GM19023 (cell line): ENCODE measurements around the gene EFR3B.
"Not testable (repeated sequence)": the region's sequence is repeated elsewhere in the genome, so short reads cannot be mapped to it uniquely, and the experiment has no call there.

Source experiments
- ATAC-seq: cut with Tn5 transposase; IDR thresholded peaks from one replicate; pipeline ENCODE4 v1.9.1; 2021; ENCODE audit warnings: mild to moderate bottlenecking, moderate library complexity; ENCODE audit not compliant: unreplicated experiment

The EFR3B gene, protein sequence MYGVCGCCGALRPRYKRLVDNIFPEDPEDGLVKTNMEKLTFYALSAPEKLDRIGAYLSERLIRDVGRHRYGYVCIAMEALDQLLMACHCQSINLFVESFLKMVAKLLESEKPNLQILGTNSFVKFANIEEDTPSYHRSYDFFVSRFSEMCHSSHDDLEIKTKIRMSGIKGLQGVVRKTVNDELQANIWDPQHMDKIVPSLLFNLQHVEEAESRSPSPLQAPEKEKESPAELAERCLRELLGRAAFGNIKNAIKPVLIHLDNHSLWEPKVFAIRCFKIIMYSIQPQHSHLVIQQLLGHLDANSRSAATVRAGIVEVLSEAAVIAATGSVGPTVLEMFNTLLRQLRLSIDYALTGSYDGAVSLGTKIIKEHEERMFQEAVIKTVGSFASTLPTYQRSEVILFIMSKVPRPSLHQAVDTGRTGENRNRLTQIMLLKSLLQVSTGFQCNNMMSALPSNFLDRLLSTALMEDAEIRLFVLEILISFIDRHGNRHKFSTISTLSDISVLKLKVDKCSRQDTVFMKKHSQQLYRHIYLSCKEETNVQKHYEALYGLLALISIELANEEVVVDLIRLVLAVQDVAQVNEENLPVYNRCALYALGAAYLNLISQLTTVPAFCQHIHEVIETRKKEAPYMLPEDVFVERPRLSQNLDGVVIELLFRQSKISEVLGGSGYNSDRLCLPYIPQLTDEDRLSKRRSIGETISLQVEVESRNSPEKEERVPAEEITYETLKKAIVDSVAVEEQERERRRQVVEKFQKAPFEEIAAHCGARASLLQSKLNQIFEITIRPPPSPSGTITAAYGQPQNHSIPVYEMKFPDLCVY

DNA sequence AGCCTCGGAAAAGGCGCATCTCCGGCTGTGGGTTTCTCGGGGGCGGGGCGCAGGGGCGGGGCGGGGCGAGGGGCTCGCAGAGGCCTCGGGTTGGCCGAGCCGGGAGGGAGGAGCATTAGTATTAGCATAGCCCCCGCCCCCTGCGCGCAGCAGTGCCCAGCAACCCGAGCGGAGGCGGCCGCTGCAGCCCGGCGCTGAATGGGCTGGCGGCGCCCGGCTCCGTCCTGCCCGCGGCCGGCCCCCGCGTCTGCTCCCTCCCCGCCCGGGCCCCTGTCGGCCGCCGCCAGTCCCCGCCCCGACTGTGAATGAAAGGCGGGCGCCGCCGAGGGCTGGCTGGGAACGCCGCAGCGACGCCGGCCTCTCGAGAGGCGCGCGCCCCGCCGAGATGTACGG lies at the start of gene EFR3B:
EFR3B (plus strand) TSS at position 149 of the 393 bp plus-strand sequence; CDS start at position 386, 237 bp downstream.
- ATAC-seq: peak; percentile 97

DNA sequence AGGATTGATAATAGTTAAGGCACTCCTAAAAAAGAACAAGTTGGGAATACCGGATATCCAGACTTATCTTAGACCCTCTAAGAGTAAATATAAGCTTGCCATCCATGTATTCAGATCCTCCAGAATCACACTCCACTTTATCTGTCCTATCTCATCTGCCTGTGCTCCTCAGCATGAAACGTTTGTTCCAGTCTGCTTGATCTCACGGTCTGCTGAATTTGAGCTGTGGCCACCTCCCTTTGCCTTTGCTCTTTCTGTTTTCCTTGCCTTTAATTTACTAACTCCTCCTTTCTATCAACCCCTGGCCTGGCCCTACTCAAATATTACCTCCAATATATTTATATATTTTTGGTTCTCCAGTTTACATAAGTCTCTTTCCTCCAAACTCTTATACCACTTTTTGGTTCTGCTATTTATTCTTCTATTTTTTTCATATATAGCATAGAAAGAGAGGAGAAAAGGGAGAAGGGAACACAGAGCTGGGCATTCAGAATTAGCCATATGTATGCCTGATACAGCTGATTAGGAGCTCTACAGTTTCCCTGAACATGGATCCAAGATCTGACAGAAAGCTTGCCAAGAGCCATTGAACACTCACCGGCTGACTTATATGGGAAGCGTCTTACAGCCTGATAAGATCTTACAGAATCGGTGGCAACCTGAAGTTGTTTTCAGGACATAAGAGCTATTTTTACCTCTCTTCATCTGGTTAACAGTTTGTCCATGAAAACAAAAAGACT lies 48.3 kb upstream of the EFR3B start:
- ATAC-seq: no peak

DNA sequence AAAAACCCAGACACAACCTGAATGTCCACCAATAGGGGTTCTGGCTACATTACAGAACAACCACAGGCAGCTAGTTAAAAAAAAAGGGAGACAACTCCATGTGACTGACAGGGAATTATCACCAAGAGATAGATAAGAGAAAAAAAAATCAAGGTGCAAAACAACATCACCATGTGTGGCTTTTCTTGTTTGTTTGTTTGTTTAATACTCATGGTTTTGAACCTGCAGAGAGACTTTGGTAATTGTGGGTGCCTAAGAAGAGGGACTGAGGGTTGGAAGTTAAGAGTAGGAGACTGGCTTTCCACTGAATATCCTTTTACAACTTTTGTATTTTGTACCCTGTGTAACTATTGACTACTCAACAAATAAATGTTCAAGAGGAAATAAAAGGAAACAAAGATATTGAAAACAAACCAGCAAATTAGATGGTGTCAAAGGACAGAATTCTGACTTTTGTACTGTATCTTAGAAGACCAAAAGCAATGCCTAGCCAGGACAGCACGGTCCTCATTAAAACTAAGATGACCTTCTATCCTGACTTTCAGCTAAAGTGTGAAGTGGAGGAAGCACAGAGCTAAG lies 47.6 kb upstream of the EFR3B start:
- ATAC-seq: no peak

DNA sequence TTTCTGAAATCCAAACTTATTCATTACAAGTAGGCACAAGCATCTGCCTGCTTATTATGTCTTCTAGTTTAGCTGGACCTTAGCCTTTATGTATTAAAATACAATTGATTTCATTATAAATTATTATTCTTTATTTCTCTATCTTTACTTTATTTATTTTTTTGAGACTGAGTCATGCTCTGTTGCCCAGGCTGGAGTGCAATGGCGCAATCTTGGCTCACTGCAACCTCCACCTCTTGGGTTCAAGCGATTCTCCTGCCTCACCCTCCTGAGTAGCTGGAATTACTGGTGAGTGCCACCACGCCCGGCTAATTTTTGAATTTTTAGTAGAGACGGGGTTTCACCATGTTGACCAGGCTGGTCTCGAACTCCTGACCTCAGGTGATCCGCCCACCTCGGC lies 42.8 kb upstream of the EFR3B start:
- ATAC-seq: not testable (repeated sequence)

DNA sequence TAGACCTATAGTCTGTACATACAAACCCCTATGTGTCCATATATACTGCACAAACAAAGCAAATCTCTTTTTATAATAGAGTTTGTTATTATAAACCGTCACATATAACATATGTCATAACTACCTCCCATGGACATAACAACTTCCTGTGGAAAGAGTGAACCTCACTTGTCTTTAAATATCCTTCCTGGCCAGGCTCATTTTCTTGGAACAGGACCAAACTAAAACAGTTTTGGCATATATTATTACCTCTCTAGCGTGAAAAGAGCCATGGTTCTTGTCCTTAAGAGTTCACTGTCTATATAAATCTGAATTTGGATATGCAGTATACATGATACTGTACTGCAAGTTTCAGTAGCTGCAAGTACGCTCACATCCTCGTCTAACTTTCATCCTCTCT lies 41.8 kb upstream of the EFR3B start:
- ATAC-seq: no peak

DNA sequence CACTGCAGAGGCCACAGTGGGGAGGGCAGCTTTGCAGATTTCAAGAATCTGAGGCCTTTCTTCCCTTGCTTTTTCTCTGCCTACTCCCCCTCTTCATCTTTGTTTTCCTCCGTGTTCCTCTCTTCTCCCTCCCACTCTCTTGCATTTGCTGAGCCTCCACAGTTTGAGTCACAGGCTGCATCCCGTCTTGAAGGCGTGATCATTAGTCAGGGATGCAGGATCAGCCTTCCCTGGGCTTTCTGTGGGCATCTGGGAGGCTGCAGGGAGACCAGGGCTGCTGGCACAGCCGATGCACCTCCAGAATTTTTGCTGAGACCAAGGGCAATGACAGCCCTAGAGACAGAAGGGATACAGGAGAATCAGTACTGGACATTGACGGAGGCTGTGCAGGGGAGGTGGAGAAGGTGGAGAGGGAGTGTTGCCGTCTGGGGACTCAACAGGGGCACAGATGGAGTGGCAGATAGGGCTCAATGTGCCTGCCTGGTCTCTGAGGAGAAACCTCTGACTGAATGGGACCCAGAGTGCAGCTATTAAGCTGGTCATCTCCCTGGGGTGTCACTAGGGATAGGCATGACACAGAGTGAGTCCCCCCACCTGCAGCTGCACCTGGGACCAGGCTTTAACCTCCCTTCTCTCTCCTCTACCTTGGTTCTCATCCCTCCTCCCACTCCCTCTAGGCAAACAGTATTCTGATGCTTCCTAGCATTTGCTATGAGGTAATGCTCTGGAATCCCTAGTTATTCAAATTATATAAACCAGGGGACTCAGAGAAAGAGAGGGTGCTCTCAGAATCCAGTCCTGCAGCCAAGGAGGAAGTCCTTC lies 41.2 kb upstream of the EFR3B start:
- ATAC-seq: no peak

DNA sequence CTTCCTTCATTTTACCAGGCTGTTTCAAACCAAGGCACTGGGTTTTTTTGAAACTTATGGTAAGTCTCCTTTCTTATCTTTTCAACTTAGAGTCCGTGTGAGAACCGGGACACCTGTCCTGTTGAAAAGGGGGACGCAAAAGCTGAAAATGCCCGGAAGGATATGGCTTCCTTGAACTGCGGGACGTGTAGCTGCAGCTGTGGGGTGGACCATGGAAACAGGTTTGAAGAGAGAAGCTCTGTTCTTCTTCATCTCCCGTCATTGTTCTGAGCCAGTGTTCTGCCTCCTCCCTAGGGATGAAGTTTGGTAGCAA lies 40.6 kb upstream of the EFR3B start:
- no peak for ATAC-seq

DNA sequence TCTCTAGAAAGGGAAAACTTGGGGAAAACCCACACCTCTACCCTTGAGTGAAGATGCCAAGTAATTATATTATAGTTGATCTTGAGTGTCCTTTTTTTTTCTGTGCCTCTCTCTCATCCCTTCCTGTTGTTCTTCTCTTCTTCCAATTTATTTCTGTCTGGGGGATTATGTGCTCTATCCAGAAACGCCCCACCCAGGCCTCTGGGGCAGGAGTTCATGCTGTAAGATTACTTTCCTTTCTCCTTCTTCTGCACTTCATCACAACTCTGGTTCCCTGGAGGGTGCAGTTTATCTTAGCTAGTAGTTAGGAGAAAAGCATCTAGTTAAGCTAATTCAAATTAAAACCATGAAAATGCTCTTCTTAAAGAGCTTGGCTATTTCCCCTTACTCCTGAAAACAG lies 39.8 kb upstream of the EFR3B start:
- ATAC-seq: no peak

DNA sequence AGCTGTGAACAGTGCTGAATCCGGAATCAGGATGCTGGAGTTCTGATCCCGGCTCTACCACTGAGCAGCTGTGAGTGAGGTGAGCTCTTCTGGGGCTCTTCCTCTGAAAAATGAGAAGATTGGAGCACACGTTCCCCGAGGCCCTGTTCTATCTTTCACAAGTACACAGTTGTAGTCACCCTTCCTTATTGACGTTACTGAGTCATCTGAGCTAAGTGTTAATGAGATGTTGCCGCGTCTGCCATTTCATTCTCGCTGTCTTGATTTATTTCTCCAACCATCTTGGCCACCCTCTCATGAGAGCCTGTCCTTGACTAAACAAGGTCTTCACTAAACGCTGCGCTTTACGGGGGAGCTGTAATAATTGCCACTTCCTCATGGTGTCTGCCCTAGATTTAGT lies 31.9 kb upstream of the EFR3B start:
- no peak for ATAC-seq

DNA sequence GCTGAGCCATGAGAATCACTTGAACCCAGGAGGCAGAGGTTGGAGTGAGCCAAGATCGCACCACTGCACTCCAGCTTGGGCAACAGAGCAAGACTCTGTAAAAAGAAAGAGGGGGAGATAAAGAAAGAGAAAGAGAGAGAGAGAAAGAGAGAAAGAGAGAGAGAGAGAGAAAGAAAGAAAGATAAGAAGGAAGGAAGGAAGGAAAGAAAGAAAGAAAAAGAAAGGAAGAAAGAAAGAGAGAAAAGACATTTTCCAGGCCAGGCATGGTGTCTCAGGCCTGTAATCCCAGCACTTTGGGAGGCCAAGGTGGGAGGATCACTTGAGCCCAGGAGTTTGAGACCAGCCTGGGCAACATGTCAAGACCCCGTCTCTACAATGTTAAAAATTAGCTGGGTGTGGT lies 30.5 kb upstream of the EFR3B start:
- not testable (repeated sequence) for ATAC-seq

DNA sequence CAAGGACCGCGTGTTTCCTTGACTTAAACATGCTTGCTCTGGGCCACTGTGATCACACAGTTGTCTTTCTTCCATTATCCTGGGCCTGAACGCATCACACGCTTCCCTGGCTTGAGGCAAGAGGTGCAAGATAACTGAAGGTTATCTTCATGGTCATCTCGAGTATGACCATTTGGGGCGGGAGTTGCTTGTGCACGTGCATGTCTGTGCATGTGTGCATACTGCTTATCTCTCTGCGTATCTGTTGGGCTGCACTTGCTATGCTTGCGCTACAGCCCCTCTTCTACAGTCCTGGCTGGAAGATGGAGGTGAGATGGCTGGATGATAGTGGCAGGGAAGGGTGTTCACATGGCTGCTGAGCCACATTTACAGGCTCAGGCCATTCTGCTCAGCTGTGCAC lies 27.2 kb upstream of the EFR3B start:
- ATAC-seq: no peak

DNA sequence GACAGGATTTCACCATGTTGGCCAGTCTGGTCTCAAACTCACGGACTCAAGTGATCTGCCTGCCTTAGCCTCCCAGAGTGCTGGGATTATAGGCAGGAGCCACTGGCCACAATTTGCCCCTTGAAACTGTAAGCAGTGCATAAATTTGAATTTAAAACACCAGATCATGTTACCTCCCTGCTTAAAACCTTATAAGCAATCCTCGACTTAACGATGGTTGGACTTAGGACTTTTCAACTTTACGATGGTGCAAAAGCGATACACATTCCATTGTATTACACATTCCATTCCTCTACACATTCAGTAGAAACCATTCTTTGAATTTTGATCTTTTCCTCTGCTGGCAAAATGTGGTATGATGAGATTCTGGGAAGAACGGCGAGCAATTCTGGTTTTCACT lies 23.2 kb upstream of the EFR3B start:
- no peak for ATAC-seq

DNA sequence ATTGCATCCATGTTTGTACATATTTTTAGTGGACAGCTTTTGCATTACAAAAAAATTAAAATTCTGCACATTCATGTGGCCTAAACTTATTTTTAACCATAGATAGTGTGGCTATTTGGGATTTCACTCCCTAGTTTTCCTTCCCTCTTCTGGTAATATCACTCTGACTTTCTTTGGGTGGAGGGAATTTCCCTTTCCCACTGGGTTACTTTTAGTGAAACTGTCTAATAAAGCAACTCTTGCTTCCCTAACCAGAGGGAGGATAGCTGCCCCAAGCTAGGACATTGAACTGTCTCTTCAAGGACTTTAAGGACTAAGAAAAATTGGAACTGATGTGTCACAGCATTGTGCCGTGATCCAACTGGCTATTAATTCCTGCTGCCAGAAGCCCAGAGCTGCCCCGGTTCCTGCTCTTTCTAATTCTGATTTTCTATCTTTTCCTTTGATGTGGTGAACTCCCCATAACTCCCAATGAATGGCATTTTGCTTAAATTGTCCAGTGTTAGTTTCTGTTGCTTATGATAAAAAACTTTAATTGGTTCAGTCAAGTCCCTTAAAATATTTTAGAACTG lies 20.0 kb upstream of the EFR3B start:
- no peak for ATAC-seq

DNA sequence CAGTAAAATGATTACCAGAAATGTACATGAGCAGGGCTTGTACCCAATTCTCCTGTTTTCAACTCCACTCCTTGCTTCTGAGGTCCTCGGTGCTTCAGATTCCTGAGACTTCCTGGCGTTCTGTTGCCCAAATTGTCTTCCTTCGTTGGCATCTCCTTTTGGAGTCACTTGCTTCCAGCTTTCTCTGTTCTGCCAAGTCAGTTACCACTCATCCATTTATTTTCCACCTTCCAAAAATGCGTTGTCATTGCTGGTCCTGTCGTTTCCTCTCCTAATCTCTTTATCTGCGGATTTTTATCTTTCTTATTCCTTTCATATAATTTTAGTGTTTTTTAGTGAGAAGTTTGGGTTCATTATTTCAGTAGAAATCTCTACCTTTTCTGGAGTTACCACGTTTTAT lies 18.5 kb upstream of the EFR3B start:
- ATAC-seq: no peak

DNA sequence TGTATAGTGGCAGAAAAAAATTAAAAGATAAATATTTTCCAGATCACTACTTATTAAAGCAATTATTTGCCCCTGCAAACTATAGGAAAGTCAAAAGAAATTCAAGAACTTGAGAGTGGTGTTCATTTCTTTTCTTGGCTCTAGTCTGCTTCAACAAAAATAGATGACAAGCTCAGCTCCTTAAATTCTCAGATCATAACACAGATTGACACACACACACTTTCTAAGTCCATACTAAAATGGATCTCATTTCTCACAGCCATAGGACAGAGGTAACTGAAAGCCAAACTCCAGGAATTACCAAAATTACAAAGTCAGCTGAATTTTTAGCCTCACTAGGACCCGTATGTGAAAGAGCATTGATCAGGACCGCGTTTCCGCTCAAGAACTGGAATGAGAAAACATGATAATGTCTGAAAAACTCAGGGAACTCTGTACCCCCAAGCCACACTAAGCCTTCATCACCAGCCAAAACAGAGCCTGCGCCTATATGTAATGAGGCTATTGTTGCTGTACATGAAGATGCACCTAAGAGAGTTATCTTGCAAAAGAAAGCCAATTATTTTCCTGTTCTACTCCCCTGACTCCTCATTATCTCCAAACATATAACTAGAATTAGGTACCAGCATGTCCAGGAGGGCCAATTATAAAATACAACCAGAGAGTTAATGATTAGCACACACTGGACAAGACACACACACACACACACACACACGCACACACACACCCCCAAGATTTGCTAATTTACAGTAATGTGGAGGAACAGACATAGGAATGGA lies 16.5 kb upstream of the EFR3B start:
- ATAC-seq: no peak

DNA sequence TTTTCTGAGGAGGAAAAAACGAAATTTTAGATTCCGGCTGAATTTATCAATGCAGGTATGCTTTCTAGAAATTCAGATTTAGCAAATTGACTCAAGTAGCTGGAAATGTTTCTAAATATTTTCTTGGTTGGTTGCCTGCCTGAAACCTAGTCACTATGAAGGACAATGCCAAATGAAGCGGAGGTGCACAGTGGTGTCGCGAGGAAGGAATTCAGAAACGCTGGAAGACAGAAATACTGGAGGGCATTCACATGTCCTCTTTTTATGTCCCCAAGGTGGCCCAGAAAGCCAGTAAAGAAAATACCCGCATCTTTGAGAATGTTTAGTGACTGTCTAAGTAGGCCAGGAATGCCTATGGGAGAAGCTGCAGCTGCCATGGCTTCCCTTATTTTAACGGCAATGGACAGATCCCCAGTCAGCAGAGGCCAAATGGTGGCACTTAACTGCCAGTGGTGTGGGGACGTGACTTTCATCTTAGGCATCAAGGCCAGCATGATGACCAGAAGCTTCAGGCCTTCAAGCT lies 15.8 kb upstream of the EFR3B start:
- ATAC-seq: no peak

DNA sequence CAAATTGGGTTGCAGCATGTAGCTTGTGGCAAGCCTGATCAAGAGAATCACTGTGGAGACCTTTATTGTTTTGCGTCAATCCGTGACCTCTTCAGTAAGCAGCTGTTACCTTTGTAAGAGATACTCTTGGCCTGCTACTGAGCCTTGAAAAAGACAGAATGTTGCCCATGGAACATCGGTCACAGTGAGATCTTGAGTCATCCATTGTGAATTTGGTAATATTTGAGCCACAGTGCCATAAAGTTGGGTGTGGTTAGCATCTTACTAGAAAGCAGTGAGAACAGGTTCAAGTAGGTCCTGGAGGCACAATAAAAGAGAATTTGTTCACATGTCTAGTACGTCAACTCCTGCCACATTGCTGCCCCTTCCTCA lies 12.7 kb upstream of the EFR3B start:
- no peak for ATAC-seq

DNA sequence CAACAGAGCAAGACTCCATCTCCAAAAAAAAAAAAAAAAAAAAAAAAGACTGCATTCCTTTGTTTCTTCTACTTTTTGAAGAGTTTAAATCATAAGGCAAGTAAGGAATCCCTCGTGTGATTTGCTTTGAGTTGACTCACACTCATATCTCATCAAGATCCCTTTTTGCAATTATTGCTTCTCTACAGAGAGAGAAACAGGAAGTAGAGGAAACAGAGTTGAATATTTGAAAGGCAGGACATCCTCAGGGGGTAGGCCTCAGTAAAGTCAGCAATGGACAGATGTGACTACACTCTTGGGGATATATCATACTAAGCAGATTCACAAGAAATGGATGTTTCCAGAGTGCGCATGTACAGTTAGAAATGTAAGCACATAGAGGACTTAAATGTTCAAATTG lies 11.2 kb upstream of the EFR3B start:
- no peak for ATAC-seq

DNA sequence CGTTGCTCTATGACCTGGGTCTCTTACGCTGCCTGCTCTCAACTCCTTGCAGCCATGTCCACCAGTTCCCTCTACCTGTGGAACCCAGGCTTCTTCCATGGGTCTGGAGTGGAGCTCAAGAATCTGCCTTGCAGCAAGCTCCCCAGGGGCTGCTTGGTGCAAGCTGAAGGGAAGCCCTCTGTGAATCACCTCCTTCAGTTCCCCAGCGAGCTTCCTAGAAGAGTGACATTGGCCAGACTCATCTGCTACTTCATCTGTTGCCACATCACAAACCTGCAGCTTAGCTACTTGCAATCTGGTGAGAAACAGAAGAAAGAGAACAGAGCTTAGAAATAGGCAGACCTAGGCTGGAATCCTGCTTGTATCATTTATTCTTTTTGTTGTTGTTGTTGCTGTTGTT lies 9.8 kb upstream of the EFR3B start:
- ATAC-seq: no peak
